Endothelial cell of umbilical vein (primary cell): Measurements from ENCODE around the gene FBXL17. TPM values are rescaled to one million over a fixed set of nuclear protein-coding genes. Genes with fewer than 3 reads are reported as not detected.

ENCODE experiments used
- BruUV-seq: library from RNA; stranded (reverse); fragments of 400-500 nt; replicated peaks from 2 replicates; lab custom pipeline; 2021; lab: Mats Ljungman, UMichigan
- CTCF ChIA-PET: fragments of 300-600, 350-600 bp; sonication (Branson Sonifier 250); formaldehyde crosslinking; loops from one replicate; lab custom pipeline; 2021; ENCODE audit warnings: antibody characterized with exemption, inconsistent platforms; lab: Charles Lee
- POLR2A ChIA-PET: fragments of 300-600, 350-600 bp; sonication (Branson Sonifier 250); formaldehyde crosslinking; loops from one replicate; lab custom pipeline; 2021; ENCODE audit warnings: antibody characterized with exemption, inconsistent platforms; lab: Charles Lee
- DNase-seq: peaks from one replicate; pipeline ENCODE4 v3.0.0-alpha.2; 2011; ENCODE audit warnings: low read depth, low spot score
- FAIRE-seq: peaks from 2 replicates; lab custom pipeline; 2011; peaks lifted over from hg19 to GRCh38; lab: Jason Lieb, UNC
- H2AFZ ChIP-seq: 2 replicates; pipeline ENCODE4 v1.6.0; 2012; ENCODE audit warnings: low read depth, low read length, control low read depth, inconsistent platforms
- H3K27ac ChIP-seq: 2 replicates; pipeline ENCODE4 v1.5.1; 2011; ENCODE audit warnings: low read depth, mild to moderate bottlenecking, control low read depth, low read length, moderate library complexity; ENCODE audit not compliant: insufficient read depth
- H3K27me3 ChIP-seq, 2 experiments: 2 replicates each; pipeline versions ENCODE4 v1.6.0 to v1.6.1; 2011; ENCODE audit warnings: low read length in 2 of 2, mixed read lengths in 1 of 2; ENCODE audit not compliant: control insufficient read depth in 2 of 2, insufficient read depth in 2 of 2
- H3K36me3 ChIP-seq, 2 experiments: 2 replicates in 1 of 2; 3 replicates in 1 of 2; pipeline ENCODE4 v1.5.1; 2011; ENCODE audit warnings: low read length in 2 of 2, mild to moderate bottlenecking in 1 of 2, moderate library complexity in 1 of 2; ENCODE audit not compliant: control insufficient read depth in 2 of 2, insufficient read depth in 2 of 2; ENCODE audit errors: extremely low read depth in 1 of 2
- H3K4me1 ChIP-seq: 3 replicates; pipeline ENCODE4 v1.5.1; 2011; ENCODE audit warnings: mild to moderate bottlenecking, low read length; ENCODE audit not compliant: control insufficient read depth, insufficient read depth; ENCODE audit errors: extremely low read depth
- H3K4me2 ChIP-seq: 2 replicates; pipeline ENCODE4 v1.6.1; 2011; ENCODE audit warnings: low read length, control low read depth, mixed read lengths; ENCODE audit not compliant: insufficient read depth
- H3K4me3 ChIP-seq, 3 experiments: fragments of 200-600 bp in 1 of 3; sonication (generic), shearing (Covaris generic) in 1 of 3; replicated peaks in 1 of 3; 2 replicates each; pipeline ENCODE4 v1.5.1; 2011 to 2016; ENCODE audit warnings: control low read depth in 3 of 3, low read length in 3 of 3, mild to moderate bottlenecking in 2 of 3, inconsistent platforms in 1 of 3, low read depth in 1 of 3, moderate library complexity in 1 of 3; ENCODE audit not compliant: insufficient read depth in 1 of 3
- H3K79me2 ChIP-seq: 2 replicates; pipeline ENCODE4 v1.6.0; 2012; ENCODE audit warnings: low read length, inconsistent platforms; ENCODE audit not compliant: control insufficient read depth, insufficient read depth
- H3K9ac ChIP-seq: replicated peaks from 2 replicates; pipeline ENCODE3; 2011; ENCODE audit warnings: low read length, control low read depth; ENCODE audit not compliant: insufficient read depth; ENCODE audit errors: extremely low read depth
- H3K9me1 ChIP-seq: replicated peaks from 3 replicates; pipeline ENCODE4 v1.6.0; 2011; ENCODE audit warnings: mild to moderate bottlenecking, low read length; ENCODE audit not compliant: control insufficient read depth, insufficient read depth; ENCODE audit errors: extremely low read depth
- H3K9me3 ChIP-seq: replicated peaks from 2 replicates; pipeline ENCODE4 v1.5.1; 2012; ENCODE audit warnings: low read length, inconsistent platforms; ENCODE audit not compliant: control insufficient read depth, insufficient read depth
- H4K20me1 ChIP-seq: replicated peaks from 2 replicates; pipeline ENCODE3; 2011; ENCODE audit warnings: mild to moderate bottlenecking, low read length; ENCODE audit not compliant: control insufficient read depth, insufficient read depth; ENCODE audit errors: extremely low read depth
- EZH2 ChIP-seq: IDR thresholded peaks from 2 replicates; pipeline ENCODE4 v1.6.1; 2012; ENCODE audit warnings: borderline replicate concordance, low read depth, mild to moderate bottlenecking, moderate library complexity, low read length, inconsistent platforms; ENCODE audit not compliant: severe bottlenecking
- FOS ChIP-seq: IDR thresholded peaks from 2 replicates; pipeline ENCODE4 v1.6.1; 2011; ENCODE audit warnings: mild to moderate bottlenecking, low read length, moderate library complexity, borderline replicate concordance; ENCODE audit not compliant: insufficient read depth
- GATA2 ChIP-seq: IDR thresholded peaks from 2 replicates; pipeline ENCODE4 v1.7.0; 2011; ENCODE audit warnings: low read depth, mild to moderate bottlenecking, moderate library complexity, mixed read lengths, low read length; ENCODE audit not compliant: insufficient read length, insufficient read depth
- JUN ChIP-seq: IDR thresholded peaks from 2 replicates; pipeline ENCODE4 v1.6.1; 2011; ENCODE audit warnings: borderline replicate concordance, low read depth; ENCODE audit not compliant: insufficient read length, insufficient read depth
- MYC ChIP-seq: IDR thresholded peaks from one replicate; pipeline ENCODE4 v1.6.1; 2011; ENCODE audit warnings: mild to moderate bottlenecking, low read depth, low read length
- POLR2A ChIP-seq: IDR thresholded peaks from 2 replicates; pipeline ENCODE4 v1.6.1; 2012; ENCODE audit warnings: low read depth, mild to moderate bottlenecking, control low read depth, low read length
- POLR2AphosphoS5 ChIP-seq: IDR thresholded peaks from 2 replicates; pipeline ENCODE4 v1.6.1; 2012; ENCODE audit warnings: low read depth, mild to moderate bottlenecking, control low read depth, low read length, moderate library complexity; ENCODE audit not compliant: insufficient read depth
- dilution Hi-C: fragments of 300-500 bp; cut with MboI; formaldehyde crosslinking; loops from one replicate; pipeline ENCODE4 v1.15.0; 2019; ENCODE audit warnings: low sequenced_read_pairs; ENCODE audit not compliant: extremely low pct_ligation_motif_present
- intact Hi-C: fragments of 100-400 bp; cut with micrococcal nuclease; formaldehyde crosslinking; loops from one replicate; pipeline ENCODE4 v1.10.0; 2022
- polyA plus RNA-seq, 4 experiments: library from polyadenylated mRNA; depleted of rRNA in 3 of 4; stranded (reverse) in 3 of 4; unstranded in 1 of 4; fragments of >200 nt; gene quantifications; 2 replicates each; pipeline versions ENCODE4 v1.2.1 to v1.2.3, GENCODE V29; 2011 to 2012; ENCODE audit warnings: missing spikeins in 1 of 4
- total RNA-seq: library from RNA; stranded (reverse); gene quantifications from 2 replicates; pipeline ENCODE4 v1.2.3, GENCODE V29; 2021
- TF ChIP-seq, protein P1 (sequence below), 2 donors: IDR thresholded peaks; 1 replicate in 1 of 2; 2 replicates in 1 of 2; pipeline ENCODE4 v1.5.1; 2011; ENCODE audit warnings: low read length in 2 of 2, mild to moderate bottlenecking in 2 of 2, moderate library complexity in 2 of 2, control low read depth in 1 of 2, inconsistent platforms in 1 of 2, low read depth in 1 of 2; ENCODE audit not compliant: insufficient read depth in 1 of 2; ENCODE audit errors: extremely low read depth in 1 of 2
- TF ChIP-seq, protein P2 (sequence below): IDR thresholded peaks from 2 replicates; pipeline ENCODE4 v1.6.1; 2011; ENCODE audit not compliant: insufficient read depth, insufficient read length

Gene FBXL17
- total and polyA plus RNA-seq, 2 donors (not counting 3 experiments of a cell fraction or from before 2014, with no cell fraction given), result 2.7 to 8.8 TPM

GRCh38 chr5:107916731-107917725 is 464.9 kb downstream of the FBXL17 start:
- no TSS peak for BruUV-seq
- H3K9me1 ChIP-seq, result peaks cover 2% of the 10 kb centered on the region
- no peak overlapping the region for H3K27ac ChIP-seq
- ChIA-PET CTCF (interaction anchor here (0.9 kb wide), 1 partner anchor 10 kb away, joined by 3 read pairs; no protein-coding TSS in a partner anchor), POLR2A (no interaction called here)
- dilution Hi-C loops, result no loop called here
- no peaks in the 10 kb centered on the region for H3K9me3 ChIP-seq
- intact Hi-C loops, result no loop called here
- TF ChIP-seq POLR2AphosphoS5 (no peak), EZH2 (no peak), POLR2A (no peak), GATA2 (no peak), JUN (no peak), MYC (no peak), FOS (no peak)
- TF ChIP-seq, protein P1, sequence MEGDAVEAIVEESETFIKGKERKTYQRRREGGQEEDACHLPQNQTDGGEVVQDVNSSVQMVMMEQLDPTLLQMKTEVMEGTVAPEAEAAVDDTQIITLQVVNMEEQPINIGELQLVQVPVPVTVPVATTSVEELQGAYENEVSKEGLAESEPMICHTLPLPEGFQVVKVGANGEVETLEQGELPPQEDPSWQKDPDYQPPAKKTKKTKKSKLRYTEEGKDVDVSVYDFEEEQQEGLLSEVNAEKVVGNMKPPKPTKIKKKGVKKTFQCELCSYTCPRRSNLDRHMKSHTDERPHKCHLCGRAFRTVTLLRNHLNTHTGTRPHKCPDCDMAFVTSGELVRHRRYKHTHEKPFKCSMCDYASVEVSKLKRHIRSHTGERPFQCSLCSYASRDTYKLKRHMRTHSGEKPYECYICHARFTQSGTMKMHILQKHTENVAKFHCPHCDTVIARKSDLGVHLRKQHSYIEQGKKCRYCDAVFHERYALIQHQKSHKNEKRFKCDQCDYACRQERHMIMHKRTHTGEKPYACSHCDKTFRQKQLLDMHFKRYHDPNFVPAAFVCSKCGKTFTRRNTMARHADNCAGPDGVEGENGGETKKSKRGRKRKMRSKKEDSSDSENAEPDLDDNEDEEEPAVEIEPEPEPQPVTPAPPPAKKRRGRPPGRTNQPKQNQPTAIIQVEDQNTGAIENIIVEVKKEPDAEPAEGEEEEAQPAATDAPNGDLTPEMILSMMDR (IDR thresholded peaks at IDR 0.05; ENCODE audit: extremely low read depth in 1 of 2, insufficient read depth in 1 of 2, low read depth in 1 of 2, low read length in 2 of 2), result no peak
- TF ChIP-seq, protein P2, sequence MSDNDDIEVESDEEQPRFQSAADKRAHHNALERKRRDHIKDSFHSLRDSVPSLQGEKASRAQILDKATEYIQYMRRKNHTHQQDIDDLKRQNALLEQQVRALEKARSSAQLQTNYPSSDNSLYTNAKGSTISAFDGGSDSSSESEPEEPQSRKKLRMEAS, result no peak
- FAIRE-seq, result peak; percentile 21
- H3K4me1 ChIP-seq, result no peaks in the 10 kb centered on the region
- no peaks in the 10 kb centered on the region for H3K36me3 ChIP-seq
- H3K79me2 ChIP-seq, result no peaks in the 10 kb centered on the region
- no peak overlapping the region for H3K4me3 ChIP-seq
- no peak overlapping the region for H3K9ac ChIP-seq
- H3K4me2 ChIP-seq, result no peak overlapping the region
- no peak overlapping the region for H2AFZ ChIP-seq
- DNase-seq, result no peak
- H4K20me1 ChIP-seq, result no peaks in the 10 kb centered on the region
- H3K27me3 ChIP-seq, result no peaks in the 10 kb centered on the region
